Uterus (tissue), 2 donors: ENCODE data around the gene KCND2.

Experiments used
- POLR2A ChIP-seq, 2 donors: fragments of 450-650 bp; IDR thresholded peaks; one replicate each; pipeline ENCODE4 v1.6.1; 2016; ENCODE audit warnings: antibody characterized with exemption in 2 of 2, mild to moderate bottlenecking in 1 of 2, moderate library complexity in 1 of 2
- TF ChIP-seq, protein P1 (sequence below), 4 experiments: fragments of 200-600 bp in 2 of 4; fragments of 450-650 bp in 2 of 4; sonication (generic) in 2 of 4; IDR thresholded peaks; one replicate each; pipeline ENCODE4 v1.5.1; 2016 to 2019; ENCODE audit warnings: antibody characterized with exemption in 4 of 4, mild to moderate bottlenecking in 2 of 4, moderate library complexity in 1 of 4

DNA sequence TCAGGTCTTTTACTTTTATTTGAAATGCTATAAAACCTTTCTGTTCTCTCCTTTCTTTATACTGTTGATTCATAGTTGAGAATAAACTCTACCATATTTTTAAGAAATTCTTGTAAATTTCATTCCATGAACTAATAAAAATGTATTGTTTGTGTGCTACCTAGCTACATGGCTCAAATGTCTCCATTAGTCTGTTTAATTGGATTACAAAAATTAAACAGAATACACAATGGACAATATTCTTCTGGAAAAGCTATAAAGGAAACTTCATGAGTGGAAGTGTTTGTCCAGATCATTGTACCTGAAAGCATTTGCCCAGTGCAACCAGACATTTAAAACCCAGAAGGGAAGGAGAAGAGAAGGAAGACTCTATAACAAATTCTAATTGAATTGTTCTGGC, 20.1 kb downstream of the KCND2 start:
- TF ChIP-seq, protein P1, sequence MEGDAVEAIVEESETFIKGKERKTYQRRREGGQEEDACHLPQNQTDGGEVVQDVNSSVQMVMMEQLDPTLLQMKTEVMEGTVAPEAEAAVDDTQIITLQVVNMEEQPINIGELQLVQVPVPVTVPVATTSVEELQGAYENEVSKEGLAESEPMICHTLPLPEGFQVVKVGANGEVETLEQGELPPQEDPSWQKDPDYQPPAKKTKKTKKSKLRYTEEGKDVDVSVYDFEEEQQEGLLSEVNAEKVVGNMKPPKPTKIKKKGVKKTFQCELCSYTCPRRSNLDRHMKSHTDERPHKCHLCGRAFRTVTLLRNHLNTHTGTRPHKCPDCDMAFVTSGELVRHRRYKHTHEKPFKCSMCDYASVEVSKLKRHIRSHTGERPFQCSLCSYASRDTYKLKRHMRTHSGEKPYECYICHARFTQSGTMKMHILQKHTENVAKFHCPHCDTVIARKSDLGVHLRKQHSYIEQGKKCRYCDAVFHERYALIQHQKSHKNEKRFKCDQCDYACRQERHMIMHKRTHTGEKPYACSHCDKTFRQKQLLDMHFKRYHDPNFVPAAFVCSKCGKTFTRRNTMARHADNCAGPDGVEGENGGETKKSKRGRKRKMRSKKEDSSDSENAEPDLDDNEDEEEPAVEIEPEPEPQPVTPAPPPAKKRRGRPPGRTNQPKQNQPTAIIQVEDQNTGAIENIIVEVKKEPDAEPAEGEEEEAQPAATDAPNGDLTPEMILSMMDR (IDR thresholded peaks at IDR 0.05): no peak
- no peak for TF ChIP-seq POLR2A (IDR thresholded peaks at IDR 0.05)
